Measurements from ENCODE around the gene DRD1.
A peak's percentile ranks its signal among the peaks of the same experiment; 100 is the strongest.

Gene DRD1

DNA sequence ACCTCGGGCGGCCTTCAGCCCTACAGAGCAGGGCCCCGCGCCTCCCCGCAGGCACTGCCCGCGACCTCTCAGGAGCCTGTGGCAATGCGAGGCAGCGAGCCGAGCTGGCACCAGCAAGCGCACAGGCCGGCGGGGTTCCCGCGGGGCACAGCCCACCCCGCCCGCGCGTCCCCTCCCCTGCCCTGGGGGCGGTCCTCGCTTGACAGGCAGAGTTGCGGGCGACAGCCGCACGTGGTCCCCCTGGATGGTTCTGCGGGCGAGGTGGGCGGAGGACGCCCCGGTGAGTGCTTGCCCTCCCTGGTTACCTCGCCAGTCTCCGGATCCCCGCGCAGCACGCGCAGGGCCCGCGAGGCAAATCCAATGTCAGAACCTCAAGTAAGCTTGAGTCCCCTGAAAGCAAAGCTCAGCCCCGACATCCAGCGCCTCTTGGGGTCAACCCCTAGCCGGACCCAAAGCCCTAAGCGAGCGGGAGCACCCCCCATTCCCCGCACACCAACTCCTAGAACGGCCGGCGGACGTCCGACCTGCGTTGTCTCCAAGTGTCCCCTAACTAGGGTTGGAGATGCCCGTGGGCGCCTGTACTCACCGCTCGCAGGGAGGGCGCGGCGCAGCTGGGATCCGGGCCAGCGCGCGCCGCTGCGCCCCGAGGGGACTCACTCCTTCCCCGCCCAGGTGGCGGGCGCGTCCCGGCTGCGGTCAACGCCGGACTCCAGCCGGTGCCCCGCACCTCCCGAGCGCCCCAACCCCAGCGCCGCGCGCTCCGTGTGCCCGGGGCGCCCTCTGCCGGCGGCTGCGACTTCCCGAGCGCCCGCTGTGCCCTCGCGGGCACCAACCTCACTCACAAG lies at the start of gene DRD1:
DRD1 (minus strand) TSS at position 123 of the 845 bp plus-strand sequence. CDS start 1,083 bp downstream, outside the sequence.
- peak; percentile 18 to 49 (median 44) for DNase-seq (ENCODE audit: low read depth in 2 of 3, low spot score in 1 of 3)

DNA sequence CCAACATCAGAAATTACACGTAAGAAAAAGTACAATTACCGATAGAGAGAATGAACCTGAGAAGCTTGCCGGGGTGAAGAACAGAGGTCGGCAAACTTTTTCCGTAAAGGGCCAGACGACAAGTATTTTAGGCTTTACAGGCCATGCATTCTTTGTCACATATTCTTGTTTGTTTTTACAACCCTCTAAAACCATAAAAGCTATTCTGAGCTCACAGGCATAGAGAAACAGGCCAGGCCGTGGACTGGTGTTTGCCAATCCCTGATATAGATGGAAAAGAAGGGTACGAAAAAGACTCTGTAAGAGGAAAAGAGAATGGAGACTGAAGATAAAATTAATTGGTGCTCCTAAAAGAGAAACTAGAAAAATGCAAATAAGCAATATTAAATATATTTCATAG lies 49.7 kb upstream of the DRD1 start:
- no peak for DNase-seq (ENCODE audit: low read depth in 2 of 3, low spot score in 1 of 3)

DNA sequence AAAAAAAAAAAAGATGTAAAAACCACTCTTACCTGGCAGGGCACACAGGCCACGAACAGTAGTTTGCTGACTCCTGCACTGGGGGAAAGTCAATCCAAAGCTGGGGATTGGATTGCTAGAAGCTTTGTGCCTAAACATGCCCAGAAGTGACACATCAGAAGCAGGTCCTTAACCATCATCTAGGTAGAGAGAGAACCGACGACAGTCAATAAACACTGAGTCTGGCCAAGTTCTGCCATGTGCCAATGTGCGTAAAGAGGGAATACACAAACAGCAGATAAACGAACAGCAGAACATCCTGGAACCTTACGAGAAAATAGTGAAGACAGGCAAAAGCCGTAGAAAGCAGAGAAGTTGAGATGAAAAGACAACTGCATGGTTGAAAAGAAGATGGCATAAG lies 49.3 kb upstream of the DRD1 start:
- DNase-seq (ENCODE audit: low read depth in 2 of 3, low spot score in 1 of 3), result no peak

DNA sequence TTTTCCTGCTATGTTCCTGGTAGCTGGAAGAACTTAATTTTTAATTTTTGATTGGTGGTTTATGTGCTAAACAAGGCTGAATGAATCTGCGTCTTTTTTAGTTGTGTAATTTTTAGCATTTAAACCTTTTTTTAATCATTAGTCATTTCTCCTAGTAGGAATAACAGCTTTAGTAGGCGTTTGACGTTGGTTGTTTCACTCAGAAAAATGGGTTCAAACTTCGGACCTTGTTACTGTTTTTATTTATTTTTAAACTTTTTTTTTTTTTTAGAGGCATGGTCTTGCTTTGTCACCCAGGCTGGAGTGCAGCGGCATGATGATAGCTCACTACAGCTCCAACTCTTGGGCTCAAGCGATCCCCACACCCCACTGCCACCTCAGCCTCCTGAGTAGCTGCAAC lies 47.2 kb upstream of the DRD1 start:
- no peak for DNase-seq (ENCODE audit: low read depth in 2 of 3, low spot score in 1 of 3)

DNA sequence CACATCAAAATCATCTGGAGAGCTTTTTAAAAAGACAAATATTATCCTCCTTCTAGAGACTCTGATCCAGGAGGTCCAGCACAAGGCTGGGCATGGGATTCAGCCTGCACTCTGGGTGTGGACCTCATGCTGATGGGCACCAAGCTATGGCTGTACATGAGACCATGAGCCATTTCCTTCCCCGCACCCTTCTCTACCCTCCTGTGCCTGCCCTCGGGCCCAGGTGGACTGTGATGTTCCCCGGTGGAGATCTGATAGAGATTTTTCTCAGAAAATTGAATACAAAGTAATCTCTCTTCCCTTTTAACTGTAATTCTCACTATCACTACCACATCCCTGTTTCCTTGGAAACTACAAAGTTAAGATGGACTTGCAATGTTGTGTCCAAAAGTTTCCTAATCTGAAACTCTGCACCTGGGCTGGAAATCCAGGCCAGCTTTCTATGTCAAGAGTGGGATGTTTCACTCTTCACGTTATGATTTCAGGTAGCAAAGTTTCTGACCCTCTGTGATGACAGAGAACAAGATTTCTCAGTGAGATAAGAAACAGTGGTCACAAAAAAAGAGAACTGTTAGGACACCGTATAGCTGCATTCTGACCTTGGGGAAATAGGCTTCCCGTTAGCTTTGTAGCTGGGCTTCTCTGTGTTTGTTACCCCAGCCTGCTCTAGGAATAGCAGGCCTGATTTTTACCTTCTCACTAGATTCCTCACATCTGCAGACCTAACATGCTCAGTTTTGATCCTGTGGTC lies 45.9 kb upstream of the DRD1 start:
- DNase-seq (ENCODE audit: low read depth in 2 of 3, low spot score in 1 of 3), result no peak

DNA sequence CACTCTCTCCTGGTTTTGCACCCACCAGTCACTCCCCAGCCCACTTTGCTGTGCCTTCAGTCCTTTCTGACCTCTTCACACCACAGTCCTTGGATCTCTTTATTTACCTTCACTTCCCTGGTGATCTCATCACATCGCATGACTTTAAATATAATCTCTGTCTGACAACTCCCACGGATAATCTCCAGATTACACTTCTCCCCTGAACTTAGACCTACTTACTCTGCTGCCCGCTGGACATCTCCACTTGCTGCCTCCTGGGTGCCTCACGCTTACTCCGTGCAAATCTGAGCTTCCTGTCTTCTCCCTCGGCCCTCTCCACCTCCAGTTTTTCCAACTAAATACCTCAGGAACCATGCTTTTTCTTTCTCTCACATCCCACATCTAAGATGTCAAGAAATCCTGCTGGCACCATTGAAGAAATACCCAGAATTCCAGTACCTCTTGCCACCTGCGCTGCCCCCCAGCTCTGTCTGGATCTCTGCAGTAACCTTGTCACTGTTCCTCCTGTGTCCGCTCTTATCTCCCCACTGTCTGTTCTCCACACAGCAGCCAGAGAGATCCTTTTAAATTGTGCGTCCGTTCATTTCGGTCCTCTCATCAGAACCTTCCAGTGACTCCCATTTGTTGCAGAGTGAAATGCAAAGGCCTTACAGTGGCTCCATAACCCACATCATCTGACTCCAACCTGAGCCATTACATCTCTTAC lies 43.7 kb upstream of the DRD1 start:
- DNase-seq (ENCODE audit: low read depth in 2 of 3, low spot score in 1 of 3), result no peak

DNA sequence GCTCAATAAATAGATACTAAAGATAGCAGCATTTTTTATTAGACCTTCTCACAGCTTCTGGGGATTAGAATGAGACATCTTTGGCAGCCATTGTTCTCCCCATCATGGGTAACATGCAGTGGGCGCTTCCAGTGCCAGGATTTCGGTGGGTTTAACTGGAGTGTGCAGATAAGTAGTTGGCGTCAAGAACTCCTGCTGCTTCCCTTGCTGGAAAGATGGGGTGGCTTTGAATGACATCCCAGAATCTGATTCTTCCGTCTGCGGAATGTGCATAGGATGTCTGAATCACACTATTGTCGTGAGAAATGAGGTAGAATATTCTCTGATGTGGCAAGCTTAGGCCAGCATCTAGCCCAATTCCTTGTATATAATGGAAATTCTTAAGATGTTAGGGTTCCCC lies 41.6 kb upstream of the DRD1 start:
- DNase-seq (ENCODE audit: low read depth in 2 of 3, low spot score in 1 of 3), result no peak

DNA sequence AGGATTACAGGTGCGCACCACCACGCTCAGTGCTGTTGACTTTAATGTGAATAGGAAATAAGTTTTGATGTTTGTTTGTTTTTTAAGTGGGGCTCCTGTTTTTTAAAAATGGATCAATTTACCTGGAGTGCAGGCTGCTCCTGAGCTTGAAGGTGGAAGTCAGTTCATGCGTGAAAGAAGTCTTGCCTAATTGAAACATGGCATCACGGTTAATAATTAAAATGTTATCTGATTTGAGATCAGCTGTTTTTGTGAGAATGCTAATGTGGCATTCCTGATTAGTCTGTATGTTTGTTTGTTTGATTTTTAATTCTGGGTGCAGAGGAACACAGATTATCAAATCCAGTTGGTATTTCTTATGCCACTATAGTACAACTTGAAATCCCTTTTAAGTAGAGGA lies 40.8 kb upstream of the DRD1 start:
- DNase-seq (ENCODE audit: low read depth in 2 of 3, low spot score in 1 of 3), result no peak

DNA sequence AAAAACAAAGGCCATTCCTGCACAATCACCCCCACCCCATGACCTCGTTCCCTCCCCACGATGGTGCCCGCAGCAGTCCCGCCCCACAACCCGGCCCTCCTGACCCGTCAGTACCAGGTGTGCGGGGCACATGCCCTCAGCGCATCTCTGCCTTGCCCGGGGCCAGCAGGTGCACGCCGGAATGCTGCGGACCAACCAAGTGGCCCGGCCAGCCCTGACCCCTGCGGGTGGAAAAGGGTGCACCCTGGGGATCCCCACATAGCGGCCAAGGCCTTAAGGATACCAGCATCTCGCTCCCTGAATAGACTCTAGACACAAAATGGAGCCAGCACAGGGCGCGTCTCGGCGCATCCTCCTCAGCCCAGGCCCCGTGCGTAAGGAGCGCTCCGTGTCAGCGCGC lies 40.3 kb upstream of the DRD1 start:
- DNase-seq (ENCODE audit: low read depth in 2 of 3, low spot score in 1 of 3), result no peak

DNA sequence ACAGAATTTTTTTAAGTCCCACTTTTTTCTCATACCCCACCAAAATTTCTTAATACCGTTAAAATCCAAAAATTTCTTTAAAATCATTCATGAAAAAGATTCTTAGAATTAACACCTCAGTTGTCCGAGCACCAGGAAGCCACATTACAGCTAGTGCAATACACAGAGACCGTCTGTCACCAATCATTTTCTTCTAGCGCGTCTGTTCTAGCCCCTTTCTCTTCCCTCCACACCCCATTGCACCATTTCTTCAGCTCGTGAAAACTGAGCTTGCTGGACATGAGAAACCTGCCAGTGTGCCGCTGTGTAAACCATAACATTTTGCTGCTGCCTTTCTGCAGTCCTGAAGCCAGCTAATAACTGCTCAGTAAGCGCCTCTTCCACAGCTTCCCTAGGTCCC lies 39.4 kb upstream of the DRD1 start:
- DNase-seq (ENCODE audit: low read depth in 2 of 3, low spot score in 1 of 3), result no peak

DNA sequence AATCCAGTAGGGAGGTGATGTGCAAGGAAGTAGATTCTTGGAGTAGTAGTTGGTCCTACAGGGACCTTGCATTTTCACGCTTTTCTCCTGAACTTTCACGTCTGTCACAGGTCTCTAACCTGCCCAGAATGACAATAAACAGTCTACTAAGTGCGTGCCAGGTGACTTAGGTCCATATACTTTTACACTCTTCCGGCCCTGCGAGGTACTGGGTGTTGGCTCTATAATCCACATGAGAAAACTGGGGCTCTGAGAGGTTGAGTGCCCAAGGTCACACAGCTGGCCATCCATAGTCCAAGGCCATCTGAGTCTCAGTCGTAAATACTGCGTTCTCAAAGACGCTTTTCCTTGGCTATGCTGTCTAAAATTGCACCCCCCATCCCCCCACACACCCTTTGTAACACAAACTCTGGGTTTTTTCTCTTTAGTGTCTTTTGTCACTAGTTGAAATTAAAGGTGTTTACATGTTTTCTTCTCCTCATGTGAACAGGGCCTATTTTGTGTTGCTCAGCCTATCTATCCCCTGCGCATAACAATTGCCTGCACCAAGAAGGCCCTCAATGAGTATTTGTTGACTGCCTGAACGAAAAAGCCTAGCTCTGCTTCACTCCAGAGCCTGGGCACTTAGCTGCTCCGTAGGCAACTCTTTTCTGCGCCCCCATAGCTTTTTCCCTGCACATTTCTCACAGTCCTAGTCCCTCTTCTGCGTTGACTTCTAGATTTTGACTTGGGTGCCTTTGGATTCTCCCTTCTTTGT lies 35.3 kb upstream of the DRD1 start:
- no peak for DNase-seq (ENCODE audit: low read depth in 2 of 3, low spot score in 1 of 3)

DNA sequence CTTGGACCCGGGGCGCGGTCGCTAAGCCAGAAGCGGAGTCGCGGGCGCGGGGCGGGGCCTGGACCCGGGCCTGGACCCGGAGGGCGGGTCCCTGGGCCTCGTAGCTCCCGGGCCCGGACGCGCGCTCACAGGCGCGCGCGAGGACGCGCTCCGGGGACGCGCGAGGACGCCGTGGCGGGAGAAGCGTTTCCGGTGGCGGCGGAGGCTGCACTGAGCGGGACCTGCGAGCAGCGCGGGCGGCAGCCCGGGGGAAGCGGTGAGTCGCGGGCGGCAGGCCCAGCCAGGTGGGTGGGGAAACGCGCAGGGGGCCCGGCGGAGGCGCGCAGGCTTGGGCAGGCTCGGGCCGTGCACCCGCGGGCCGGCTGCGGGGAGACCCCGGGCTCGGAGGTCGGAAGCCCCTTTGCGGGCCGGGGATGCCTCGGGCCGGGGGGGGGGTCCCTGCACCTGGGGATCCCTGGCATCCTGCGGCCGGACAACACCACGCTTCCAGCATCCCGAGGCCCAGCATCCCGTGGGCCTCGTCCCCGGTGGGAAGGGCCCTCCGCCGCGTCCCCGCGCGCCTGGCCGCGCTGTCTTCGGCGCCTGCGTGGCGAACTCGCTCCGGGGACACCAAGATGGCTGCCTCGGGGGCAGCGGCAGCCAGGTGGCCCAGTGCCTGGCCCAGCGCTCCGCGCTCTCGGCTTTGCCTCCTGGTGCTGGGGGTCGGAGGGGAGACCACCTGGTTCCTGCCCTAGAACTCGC lies 34.6 kb upstream of the DRD1 start, which contains the start of gene SFXN1:
SFXN1 (plus strand) TSS at position 177 of the 741 bp plus-strand sequence. CDS start 13,544 bp downstream, outside the sequence.
- peak; percentile 70 to 78 (median 73) for DNase-seq (ENCODE audit: low read depth in 2 of 3, low spot score in 1 of 3)

DNA sequence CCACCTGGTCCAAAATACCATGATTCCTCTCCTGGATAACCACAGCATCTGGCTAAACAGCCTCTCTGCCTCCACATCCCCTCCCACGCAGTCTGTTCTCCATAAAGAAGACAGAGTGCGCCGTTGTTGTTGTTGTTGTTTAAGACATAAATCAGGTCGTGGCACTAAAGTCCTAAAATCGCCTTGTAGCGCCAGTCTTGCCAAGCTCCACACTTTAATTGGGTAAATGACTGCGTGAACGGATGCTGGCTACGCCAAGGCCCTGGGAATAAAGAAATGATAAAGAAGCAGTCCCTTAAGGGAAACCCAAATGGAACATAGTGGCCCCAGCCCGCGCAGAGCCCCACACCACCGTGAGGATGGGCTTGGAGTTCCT lies 34.0 kb upstream of the DRD1 start:
- no peak for DNase-seq (ENCODE audit: low read depth in 2 of 3, low spot score in 1 of 3)

DNA sequence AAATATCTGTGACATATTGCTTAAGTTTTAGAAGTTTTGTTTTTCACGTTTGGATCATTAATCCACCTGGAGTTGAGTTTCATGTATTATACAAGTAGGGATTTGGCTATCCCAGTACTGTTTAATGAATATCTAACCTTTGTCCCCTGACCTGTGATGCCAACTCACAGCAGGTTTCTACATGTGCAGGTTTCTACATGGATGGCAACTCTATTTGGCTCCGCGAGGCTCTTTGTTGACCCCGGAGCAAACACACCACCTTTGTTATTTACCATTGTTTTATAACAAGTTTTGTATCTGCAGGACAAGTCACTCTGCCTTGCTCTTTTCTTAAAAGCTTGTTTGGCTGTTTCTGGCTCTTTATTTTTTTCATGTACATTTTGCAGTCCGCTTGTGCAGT lies 33.5 kb upstream of the DRD1 start:
- no peak for DNase-seq (ENCODE audit: low read depth in 2 of 3, low spot score in 1 of 3)

DNA sequence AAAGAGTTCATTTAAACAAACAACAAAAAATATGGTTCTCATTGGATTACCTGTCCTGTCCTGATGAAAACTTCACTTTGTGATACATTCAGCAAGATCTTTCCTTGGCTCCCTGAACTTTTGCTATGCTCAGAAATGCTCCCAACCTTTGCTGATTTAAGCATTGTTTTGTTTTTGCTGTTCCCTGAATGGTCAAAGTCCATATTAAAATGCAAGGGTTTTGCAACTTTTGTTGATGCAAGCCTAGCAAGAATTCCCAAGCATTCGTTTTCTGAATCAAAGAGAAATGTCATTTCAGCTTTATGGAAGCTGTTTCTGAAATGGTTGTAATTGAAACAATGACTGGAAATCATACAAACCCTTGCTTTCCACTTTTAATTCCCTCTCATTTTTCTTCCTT lies 31.3 kb upstream of the DRD1 start:
- DNase-seq (ENCODE audit: low read depth in 2 of 3, low spot score in 1 of 3), result no peak

DNA sequence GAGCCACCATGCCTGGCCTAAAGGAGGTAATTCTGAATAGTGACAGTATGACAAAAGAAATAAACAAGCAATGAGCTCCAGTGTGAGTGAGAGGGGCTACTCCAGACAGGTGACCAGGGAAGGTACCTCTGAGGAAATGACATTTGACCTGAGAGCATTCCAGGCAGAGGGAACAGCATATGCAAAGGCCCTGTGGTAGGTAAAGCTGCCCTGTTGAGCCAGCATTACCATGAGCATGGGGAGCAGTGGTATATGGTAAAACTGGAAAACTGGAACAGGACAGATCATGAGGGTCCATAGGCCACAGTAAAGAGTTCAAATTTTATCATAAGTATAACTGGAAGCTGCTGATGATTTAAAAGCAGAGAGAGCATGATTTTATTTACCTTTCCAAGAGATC lies 28.4 kb upstream of the DRD1 start:
- DNase-seq (ENCODE audit: low read depth in 2 of 3, low spot score in 1 of 3), result no peak

DNA sequence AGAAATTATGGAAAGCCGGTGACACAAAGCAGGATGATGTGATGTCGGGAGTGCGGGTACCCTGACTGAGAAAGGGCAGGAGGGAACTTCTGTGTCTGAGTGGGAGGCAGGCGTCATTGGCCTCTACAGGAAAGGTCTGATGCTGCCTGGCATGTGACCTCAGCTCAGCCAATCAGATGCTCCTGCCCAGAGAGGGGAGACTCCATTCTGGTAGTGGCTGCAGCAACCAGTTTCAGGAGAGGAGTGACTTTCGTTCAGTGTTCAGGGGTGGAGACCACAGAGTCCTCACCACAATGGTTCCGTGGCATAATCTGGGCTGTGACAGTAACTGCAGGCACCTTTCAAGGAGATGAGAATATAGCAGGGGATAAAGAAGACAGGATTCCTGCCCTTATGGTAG lies 27.6 kb upstream of the DRD1 start:
- DNase-seq (ENCODE audit: low read depth in 2 of 3, low spot score in 1 of 3), result peak; percentile 29 to 48 (median 36)

DNA sequence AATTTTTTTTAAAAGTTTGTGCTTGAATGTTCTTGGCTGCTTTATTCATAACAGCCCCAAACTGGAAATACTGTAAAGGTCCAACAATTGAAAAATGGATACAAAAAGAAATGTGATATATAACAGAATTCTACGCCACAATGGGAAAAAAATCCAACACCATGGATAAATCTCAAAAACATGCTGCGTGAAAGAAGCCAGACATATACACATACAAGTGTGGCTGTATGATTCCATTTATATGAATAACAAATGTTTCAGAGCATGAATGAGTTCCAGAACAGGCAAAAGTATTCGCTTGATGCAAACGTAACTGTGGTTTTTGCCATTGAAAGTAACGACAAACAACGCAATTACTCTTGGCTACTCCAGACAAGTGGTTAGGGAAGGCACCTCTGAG lies 27.2 kb upstream of the DRD1 start:
- DNase-seq (ENCODE audit: low read depth in 2 of 3, low spot score in 1 of 3), result no peak

DNA sequence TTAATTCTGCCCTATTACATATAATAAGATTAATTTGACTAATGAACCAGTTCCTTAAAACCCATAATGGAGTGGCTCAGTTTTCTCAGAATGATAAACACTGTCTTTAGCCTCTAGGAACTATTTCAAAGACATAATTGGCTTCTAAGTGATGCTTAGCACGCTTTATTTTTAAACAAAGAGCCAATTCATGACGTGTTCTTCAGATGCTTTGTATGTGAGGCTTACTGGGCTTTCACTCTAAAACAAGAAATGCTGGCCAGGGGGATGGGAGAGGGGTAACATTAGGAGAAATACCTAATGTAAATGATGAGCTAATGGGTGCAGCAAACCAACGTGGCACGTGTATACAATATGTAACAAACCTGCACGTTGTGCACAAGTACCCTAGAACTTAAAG lies 26.8 kb upstream of the DRD1 start:
- DNase-seq (ENCODE audit: low read depth in 2 of 3, low spot score in 1 of 3), result no peak

DNA sequence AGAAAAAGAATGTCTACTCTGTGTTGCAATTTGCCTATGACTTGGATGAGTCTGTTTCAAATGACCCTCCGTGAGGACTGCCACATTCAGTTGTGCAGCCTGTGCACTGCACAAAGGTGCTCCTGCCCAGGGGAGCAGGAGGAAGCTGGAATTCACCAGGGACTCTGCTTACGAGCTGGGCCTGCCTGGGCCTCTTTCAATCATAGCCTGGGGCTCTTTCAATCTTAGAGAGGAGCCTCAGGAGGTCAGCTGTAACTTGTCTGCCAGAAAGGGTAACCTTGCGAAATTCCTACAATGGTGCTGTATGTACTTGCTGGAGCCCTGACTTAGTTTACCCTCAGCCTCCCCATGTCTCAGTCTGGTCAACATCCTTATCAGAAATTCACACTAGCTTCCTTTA lies 25.9 kb upstream of the DRD1 start:
- no peak for DNase-seq (ENCODE audit: low read depth in 2 of 3, low spot score in 1 of 3)
